ENCODE data around the gene GYPC. TPM values are rescaled to one million over a fixed set of nuclear protein-coding genes. Genes with fewer than 3 reads are reported as not detected.

The GYPC gene
- total RNA-seq, 1 experiment from 2014 or later: 4.1 TPM

GRCh38 chr2:126732682-126733245, 76.8 kb downstream of the GYPC start:
- no peak for DNase-seq (ENCODE audit: low read depth)

- DNase-seq (ENCODE audit: low read depth): no peak
Observed at GRCh38 chr2:126733795-126734194, 77.8 kb downstream of the GYPC start.

GRCh38 chr2:126736133-126736874, 80.3 kb downstream of the GYPC start:
- DNase-seq (ENCODE audit: low read depth): peak; percentile 24

GRCh38 chr2:126739141-126739540, 83.2 kb downstream of the GYPC start:
- DNase-seq (ENCODE audit: low read depth): no peak

DNA sequence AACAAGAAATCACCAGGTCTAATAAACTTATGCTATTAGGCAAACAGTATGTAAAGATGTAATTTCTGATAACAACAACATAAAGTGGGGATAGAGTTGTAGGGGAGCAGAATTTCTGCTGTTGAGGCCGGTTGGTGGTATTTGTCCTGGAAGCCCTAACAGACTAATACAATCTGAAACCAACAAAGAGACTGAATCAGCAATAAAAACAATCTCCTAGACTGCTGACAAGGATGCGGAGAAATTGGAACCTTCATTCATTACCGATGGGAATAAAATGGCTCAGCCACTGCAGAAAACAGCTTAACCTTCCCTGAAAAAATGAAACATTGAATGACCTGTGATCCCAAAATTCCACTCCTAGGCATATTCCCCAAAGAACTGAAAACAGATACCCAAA, 88.7 kb downstream of the GYPC start:
- no peak for DNase-seq (ENCODE audit: low read depth)

Other genes starting within 250 kb of the GYPC start
- not detected in 2 replicates for gene TEX51, start 242.7 kb downstream of the GYPC start, total RNA-seq (2014; rRNA removed; shearing (Covaris generic))

Data from M059J (cell line).